CMK (cell line): ENCODE measurements around the gene PA2G4.
"Not testable (repeated sequence)": the region's sequence is repeated elsewhere in the genome, so short reads cannot be mapped to it uniquely, and the experiment has no call there.

Source experiments
- DNase-seq: peaks from one replicate; pipeline ENCODE4 v3.0.0-alpha.2; 2010; ENCODE audit warnings: low read depth

Gene PA2G4

DNA sequence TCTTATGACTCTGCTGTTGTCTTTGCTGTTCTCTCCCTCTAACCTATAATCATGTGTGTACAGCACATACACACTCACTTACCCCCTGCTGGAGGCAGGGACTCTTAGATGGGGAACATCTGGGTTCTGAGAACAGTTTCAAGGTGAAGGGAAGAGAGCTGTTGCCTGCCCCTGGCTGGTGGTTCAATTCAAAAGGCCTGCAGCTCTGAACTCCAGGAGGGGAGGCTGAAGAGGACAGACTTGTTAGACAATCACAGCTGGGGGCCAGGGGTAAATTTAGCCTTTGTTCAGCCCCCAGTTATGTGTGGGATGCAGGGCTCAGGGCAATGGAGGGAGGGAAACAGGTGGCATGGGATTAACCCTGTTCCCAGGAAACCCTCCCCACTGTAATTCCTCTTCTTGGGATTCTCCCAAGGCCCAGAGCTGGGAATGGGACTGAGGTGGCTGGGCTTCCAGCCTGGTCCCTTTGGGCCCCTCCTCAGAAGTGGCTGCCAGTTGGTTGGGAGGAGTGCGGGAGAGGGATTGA, 50.0 kb downstream of the PA2G4 start:
- DNase-seq: no peak

DNA sequence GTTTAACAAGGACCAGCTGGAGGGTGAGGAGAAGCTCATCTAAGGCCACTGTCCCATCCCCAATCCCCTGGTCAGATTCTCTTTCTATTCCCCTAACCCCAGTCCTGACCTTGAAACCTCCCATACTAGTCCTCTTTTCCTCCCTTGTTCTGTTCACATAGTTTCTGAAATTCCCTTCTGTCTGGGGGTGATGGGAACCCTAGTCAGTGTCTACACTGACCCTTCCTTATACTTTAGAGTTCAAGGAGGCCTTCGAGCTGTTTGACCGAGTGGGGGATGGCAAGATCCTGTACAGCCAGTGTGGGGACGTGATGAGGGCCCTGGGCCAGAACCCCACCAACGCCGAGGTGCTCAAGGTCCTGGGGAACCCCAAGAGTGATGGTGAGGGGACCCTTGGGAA, 50.5 kb downstream of the PA2G4 start:
- DNase-seq: no peak

DNA sequence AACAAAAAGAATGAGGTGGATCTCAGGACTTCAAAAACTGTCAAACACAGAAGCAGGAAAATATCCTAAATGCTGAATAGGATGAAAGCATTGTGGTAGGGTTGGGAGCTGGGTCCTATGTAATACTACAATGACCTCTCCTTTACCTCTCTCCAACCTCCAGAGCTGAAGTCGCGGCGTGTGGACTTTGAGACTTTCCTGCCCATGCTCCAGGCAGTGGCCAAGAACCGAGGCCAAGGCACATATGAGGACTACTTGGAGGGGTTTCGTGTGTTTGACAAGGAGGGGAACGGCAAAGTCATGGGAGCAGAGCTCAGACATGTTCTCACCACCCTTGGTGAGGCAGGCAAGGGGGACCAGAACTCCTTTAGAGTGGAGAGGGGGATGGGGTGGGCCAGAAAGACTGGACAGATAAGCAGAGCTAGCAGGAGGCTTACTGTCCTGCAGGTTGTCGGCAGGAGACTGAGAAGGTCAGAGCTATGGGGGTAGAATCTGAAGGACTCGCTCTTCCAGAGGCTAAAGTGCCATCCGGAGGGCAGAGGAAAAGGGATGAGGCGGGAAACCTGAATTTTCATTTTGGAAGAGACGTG, 51.0 kb downstream of the PA2G4 start:
- no peak for DNase-seq

DNA sequence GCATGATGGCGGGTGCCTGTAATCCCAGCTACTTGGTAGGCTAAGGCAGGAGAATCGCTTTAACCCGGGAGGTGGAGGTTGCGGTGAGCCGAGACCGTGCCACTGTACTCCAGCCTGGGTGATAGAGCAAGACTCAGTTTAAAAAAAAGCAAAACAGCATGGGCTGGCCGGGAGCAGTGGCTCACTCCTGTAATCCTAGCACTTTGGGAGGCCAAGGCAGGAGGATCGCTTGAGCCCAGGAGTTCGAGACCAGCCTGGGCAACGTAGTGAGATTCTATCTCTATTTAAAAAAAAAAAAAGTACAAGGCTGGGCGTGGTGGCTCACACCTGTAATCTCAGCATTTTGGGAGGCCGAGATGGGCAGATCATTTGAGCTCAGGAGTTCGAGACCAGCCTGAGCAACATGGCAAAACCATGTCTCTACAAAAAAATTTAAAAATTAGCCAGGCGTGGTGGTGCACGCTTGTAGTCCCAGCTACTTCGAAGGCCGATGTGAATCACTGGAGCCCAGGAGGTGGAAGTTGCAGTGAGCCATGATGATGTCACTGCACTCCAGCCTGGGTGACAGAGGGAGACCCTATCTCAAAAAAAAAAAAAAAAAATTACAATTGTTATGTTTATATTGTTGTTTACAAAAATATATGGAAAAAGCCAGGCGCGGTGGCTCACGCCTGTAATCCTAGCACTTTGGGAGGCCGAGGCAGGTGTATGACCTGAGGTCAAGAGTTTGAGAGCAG, 52.3 kb downstream of the PA2G4 start:
- DNase-seq: not testable (repeated sequence)

DNA sequence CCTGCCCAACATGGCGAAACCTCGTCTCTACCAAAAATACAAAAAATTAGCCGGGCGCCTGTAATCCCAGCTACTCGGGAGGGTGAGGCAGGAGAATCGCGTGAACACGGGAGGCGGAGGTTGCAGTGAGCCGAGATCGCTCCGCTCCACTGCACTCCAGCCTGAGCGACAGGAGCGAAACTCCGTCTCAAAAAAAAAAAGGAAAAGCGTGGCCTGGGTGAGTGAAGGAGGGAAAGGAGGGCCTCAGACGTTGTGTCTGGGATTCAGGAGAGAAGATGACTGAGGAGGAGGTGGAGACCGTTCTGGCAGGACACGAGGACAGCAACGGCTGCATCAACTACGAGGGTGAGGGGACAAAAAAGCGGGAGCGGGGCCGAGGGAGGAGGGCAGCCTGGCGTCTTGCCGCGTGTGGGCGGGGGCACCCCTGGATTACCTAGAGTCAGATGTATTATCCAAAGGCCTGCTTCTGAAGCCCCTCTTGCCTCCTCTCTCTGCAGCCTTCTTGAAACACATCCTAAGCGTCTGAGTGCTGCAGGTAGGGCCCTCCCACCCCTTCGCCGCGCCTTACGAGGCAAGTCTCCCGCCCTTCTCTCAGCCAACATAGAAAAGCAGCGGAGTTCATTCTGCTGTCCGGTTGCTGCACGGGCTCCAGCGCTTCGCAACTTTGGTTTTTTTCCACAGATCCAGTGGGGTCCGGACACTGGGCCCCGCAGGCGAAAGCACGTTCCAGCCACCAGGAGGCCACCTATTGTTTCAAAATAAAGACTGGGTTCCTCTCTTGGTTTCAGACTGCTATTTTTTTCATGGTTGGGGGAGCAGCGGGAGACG, 53.1 kb downstream of the PA2G4 start:
- peak; percentile 49 for DNase-seq

DNA sequence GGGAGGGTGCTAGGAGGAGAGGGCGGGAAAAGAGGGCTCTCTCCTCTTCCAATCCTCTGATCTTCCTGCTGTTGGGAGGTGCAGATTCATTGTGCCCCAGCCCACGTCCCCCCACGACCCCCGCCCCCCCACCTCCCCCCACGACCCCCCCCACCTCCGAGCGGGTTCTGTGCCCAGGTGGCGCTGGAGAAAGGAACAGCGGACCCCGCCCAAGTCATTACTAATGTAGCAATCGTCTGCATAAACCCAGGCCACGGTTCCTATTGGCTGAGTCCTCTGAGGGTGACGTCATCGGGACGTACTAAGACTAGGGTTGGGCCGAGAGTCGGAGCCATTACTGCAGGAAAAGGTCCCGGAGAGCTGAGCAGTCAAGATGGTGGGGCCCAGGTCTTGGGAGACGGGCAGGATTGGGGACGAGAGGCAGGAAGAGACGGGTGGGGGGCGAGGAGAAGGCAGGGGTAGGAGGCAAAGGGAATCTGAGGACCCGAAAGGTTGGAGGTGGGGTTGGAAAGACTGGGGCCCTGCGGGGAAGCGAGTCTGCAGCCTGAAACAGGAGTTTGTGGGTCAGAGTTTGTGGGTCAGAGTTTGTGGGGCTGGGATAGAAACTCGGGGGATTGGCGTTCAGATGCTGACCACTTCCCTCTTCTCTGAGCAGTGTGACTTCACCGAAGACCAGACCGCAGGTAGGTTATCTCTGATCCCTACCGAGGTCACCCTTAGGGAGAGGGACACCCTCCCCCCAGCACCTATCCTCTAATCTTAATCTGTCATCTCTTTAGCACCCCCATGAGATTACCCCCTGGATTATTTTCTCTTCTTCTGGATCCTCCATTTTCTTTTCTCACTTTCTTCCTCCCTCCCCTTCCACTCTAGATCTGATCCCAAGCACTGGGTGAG, 53.9 kb downstream of the PA2G4 start, which contains the start of gene MYL6:
TSS of gene MYL6 (plus strand) at position 331 of the 897 bp plus-strand sequence. CDS start at position 374, 43 bp downstream.
- peak; percentile 91 for DNase-seq

DNA sequence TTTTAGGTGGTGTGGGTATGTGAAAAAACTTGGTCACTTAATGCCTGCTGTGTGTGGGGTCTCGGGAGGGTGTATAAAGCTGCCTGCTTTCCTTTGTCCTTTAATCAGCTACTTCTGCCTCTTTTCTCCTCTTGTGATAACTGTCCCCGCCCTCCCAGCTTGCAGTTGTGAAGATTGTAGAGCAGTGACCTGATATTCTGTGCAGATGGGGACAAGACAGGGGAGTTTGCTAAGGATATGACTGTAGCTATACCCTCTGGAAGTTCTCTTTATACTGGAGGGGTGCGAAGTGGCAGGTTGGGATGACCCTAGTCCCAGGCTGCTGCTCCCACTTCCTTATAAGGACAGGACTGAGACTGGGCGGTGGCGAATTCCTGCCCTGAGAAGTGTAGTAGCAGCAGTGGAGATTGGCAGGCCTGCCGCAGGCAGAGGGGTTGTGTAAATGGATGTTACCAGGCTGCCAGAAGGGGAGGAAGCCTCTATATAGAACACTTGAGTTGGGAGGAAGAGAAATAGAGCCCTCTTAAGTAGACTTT, 54.6 kb downstream of the PA2G4 start:
- no peak for DNase-seq

DNA sequence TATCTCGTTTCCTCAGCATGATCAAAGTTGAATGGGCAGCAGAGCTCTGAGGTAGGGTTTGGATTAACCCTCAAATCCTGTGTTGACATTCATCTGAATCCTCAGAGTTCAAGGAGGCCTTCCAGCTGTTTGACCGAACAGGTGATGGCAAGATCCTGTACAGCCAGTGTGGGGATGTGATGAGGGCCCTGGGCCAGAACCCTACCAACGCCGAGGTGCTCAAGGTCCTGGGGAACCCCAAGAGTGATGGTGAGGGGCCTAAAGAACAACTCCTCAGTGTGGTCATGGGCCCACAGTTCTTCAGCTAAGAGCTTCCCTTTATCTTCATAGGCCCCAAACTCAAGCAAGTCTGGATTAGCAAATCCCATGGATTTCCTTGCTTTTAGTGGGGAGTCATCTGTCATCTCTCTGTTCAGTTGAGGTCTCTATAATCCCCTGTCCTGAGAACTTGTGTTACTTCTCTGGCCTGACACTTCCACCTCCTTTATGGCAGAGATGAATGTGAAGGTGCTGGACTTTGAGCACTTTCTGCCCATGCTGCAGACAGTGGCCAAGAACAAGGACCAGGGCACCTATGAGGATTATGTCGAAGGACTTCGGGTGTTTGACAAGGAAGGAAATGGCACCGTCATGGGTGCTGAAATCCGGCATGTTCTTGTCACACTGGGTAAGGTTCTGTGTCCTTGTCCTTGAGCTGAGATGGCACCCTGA, 55.3 kb downstream of the PA2G4 start:
- no peak for DNase-seq

DNA sequence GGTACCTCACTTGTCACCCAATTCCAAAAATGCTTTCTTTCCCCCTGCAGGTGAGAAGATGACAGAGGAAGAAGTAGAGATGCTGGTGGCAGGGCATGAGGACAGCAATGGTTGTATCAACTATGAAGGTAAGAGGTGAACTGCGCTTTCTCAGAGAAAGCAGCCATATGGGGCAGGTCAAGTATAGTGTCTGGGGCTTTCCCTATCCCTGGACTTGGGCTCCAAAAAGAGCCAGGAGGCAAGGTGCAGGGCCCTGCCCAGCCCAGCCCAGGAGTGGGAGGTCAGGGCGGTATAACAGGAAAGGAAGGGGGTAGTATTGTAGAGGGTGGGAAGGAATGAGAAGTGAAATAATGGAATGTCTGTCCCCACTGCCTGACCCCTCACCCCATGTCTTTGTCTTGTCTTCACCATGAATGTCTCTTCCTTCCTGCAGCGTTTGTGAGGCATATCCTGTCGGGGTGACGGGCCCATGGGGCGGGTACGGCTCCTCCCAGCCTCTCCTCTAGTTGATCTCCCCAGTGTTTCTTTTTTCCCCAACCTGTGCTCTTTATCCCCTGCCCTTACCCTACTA, 55.9 kb downstream of the PA2G4 start:
- DNase-seq: no peak

DNA sequence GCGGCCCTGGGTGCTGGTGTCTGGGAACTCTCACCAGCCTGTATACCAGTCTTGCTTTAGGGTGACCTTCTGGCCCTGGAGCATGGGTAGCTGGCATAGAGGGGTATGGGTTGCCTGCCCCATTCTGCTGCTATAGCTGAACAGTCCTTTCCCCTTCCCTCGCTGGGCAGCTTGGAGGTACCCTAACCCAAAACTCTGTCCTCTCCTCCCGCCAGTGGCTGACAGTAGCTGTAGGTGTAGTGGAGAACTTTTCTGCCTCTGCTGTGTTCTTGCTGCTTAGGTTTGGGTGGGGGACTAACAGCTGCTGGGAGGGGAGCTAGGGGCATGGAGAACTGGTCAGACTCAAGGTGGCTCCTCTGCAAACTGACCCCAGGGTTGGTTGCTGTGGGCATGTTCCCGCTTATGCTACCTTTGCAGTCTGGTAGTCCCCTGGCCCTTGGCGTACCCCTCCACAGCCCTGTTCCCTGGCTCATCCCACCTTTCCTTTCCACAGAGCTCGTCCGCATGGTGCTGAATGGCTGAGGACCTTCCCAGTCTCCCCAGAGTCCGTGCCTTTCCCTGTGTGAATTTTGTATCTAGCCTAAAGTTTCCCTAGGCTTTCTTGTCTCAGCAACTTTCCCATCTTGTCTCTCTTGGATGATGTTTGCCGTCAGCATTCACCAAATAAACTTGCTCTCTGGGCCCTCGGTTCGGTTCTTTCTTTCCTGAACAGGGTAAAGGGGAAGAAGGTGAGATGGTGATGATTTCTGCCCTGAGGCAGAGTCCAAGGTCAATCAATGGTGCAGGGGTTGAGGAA, 56.7 kb downstream of the PA2G4 start:
- DNase-seq: no peak

DNA sequence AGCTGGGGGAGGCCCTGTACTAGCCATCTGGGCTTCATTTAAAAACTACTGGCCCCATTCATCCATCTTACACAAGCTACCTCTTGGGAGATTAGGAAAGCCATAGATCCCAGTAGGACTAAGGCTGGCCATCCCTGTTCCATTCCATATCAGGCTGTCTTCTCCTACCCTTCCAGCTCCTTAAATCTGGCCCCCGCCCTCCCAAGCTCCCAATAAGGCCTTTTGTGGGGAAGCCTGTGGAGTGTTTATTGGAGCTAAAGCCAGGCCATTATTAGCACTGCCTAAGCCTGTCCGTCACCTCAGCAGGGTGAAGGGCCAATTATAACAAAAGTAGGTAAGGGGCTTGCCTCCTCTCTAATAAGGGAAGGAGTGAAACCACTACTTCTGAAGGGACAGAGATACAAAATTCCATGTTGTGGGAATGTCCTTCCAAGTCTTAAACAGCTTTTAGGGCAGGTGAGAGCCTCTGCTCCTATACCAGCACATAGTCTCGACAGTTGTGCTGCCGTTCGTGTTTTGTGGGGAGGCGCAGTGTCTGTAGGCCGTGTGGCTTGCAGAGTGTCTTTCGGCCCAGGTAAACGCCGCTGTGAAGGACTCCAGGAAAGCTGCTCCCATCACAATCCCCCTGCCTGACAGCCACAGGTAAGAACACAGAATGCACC, 57.5 kb downstream of the PA2G4 start:
- no peak for DNase-seq

DNA sequence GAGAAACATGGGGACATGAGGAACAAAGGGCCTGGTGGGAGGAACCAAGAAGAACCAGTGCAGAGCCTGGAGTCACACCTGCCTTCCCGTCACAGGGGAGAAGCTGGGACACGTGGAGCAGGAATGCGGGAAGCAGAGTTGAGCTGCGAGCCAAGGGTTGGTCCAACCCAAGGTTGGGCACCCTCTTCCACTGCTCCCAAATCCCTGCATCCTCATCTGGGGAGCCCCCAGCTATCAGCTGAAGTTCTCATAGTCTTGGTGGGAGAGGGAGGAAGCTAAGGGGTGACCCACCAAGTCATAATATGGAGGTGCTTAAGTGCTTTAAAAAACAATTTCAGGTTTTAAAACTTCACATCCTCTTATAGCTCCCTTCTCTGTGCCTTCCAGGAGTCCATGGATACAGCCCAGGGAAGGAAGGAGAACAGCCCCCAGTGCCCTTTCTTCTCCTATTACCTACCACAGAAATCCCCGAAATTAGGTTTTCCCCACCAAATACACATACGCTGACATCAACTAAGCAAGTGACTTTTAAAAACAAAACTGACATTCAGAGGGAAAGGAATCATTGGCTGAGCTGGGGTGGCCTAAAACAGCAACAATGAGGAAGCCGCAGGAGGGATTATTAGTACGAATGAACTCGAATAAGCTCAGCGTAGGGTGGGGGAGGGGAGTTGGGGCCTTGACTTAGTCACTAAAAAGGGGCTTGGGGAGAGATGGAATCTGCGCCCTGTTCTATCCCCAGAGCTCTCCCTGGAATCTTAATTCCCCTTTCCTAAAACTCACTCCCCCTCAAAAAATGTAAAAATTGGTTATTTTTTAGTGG, 58.3 kb downstream of the PA2G4 start:
- no peak for DNase-seq
